ENCODE results near the gene CGREF1.
"Not testable (repeated sequence)": the region's sequence is repeated elsewhere in the genome, so short reads cannot be mapped to it uniquely, and the experiment has no call there.

The CGREF1 gene

DNA sequence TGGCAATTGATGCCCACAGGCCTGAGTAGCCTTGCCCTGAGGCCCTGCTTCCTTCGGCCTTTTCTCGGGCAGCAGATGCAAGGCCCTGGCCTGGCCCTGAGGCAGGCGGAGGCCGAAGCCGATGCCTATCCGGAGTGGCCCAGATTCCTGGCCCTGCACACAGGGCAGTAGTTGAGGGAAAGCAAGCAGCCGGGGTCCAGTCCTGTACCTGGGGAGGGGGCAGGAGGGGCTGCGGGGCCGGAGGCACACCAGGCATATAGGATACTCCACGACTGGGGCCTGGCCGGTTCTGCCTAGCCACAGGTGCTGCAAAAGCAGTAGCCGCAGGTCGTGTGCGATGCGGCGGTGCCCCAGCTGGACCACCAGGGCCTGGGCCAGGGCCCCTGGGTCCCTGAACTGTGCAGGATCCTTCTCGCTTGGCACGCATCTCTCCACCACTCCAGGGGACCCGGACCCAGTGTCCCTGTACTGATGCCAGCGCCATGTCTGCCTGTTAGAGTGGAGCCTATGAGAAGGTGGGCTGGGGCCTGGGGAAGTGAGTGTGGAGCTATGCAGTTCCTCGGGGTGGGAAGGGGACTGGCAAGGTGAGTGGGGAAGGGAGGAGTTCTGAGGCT, 18.5 kb upstream of the CGREF1 start:
- no peak for DNase-seq

DNA sequence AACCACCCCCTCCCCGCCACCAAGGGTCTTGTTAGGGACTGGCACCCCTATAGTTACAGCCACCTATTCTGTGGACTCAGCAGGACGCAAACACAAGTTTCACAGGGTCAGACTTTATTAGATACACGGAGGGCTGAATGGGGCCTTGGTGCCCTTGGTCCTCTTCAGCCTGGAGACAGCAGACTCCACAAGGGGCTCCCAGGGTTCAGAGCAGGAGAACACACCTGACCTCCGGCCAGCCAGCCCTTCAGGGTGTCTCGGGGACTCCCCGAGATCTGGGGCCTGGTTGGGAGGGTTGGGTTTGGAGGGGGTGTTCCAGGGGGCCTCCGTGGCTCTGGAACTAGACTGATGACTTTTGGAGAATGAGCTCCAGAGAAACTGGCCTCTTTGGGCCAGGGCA, 17.8 kb upstream of the CGREF1 start:
- DNase-seq = no peak

DNA sequence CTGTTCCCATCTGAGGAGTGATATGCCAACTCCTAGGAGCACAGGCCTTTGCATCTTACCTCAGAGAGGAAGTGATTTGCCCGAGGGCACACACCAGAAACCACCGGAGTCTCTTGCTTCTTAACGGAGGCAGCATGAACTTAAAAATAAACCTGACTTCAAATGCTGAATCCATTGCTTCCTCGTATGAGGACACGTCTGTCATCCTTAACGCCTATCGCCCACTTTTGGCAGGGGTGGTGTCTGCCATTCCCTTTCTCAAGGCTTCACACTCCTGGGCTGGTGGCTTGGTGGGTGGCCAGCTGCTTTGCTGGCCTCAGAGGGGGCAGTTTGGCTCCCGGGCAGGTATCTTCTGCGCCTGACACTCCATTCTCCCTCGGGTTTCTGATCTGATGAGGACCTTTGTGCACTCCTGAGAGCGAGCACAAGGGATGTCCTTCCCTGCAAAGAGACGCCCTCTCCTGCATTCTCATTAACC, 16.6 kb upstream of the CGREF1 start:
- no peak for DNase-seq

DNA sequence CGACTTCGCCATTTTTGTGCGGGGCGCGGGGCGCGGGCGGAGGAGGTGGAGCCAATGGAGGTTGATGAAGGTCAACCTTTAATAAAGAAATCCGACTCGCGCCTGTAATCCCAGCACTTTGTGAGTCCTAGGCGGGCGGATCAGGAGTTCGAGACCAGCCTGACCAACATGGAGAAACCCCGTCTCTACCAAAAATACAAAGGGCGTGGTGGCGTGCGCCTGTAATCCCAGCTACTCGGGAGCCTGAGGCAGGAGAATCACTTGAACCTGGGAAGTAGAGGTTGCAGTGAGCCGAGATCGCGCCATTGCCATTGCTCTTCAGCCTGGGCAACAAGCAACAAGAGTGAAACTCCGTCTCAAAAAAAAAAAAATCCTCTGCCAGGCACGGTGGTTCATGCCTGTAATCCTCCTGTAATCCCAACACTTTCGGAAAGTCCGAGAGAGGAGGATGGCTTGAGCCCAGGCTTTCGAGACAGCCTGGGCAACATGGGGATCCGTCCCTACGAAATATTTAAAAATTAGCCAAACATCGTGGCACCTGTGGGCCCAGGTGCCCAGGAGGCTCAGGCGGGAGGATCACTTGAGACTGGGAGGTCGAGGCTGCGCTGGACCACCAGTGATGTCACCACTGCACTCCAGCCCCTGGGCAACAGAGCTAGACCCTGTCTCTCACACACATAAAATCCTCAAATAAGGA, 16.0 kb upstream of the CGREF1 start:
- DNase-seq = no peak

DNA sequence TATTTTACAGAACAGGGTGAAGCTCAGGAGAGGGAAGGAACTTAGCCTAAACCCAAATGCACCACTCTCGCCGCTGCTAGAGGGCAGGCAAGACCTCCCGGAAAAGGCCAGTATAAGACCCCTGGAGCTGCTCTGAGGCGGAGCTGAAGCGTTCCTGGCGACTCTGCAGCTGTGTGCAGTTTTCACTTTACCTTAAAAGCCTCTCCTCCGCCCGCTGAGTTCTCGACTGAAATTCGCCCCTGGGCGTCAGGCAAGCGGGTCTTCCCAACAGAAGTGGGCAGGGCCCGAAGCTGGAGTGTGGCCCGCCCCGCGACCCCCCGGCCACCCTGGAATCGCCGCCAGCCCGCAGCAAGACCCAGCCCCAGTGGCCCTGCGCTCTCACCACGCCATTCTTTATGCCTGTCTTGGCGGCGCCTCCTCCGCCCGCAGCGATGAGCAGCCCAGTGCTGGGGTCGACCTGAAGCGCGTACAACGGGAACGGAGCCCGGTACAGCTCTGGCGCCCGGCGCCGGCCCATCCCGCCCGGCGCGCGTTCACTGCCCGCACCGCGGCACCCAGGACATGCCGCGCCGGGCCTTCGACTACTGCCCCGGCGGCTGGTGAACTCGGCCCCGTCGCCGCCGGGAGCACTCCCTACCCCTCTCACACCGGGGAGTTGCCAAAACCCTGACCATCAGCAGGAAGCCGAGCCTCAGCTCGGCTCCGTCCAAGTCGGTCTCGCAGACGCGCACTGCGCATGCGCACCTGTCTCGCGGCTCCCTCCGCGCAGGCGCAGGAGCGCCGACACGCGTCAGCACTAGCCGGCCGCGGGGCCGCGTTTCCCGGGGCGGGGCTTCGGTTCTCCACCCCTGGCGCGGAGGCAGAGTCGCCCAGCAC, 15.2 kb upstream of the CGREF1 start, which contains the start of gene PREB:
Gene PREB (minus strand): TSS at position 732 of the 876 bp plus-strand sequence. CDS start 215 bp downstream, at position 517.
- peak; percentile 99 for DNase-seq

DNA sequence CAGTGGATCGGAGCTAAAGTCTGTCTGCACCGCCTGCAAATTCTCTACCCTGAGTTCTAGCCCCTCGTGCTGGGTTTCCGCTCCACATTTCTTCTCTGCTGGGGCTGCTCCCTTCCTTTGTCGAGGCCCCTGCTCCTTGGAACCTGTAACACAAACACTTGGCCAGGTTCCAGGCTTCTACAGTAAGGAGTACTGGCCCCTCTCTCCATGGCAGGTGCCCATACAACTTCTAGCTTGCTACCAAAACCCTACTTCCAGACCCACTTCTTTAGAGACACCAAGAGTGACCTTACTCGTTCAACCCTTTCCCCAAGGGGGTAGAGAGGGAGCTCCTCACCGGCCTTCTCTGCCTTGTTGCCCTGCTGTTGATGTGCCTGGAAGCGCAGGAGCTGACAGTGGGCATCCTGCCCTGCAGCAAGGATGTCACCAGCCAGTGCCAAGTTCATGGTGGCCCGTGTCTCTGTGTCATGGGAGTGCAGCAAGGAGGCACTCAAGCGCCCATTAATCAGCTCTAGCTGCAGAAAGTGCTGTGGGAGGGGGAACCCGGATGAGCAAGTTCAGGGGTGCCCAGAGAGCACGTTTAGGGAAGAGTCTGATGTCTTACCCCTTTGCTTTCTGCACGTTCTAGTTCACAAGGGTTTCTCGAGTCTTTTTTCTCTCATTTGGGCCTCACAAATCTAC, 14.4 kb upstream of the CGREF1 start:
- DNase-seq = peak; percentile 49

DNA sequence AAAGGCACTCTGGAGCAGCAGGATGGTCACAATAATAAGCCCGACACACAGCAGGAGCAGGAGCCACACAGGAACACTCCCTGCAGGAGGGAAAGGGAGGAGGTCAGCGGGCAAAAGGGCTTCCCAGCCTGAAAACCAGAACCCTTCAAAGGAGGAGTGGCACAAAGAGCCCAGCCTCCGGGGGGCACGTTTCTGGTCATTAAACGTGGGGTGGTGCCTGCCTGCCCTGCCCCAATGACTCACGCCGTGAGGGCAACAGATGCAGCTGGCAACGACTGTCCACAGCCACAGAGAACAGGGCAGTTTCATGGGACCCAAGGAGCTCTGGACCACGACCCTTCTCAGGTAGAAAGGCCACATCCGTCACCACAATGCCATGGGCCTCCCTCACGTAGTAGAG, 12.5 kb upstream of the CGREF1 start:
- no peak for DNase-seq

DNA sequence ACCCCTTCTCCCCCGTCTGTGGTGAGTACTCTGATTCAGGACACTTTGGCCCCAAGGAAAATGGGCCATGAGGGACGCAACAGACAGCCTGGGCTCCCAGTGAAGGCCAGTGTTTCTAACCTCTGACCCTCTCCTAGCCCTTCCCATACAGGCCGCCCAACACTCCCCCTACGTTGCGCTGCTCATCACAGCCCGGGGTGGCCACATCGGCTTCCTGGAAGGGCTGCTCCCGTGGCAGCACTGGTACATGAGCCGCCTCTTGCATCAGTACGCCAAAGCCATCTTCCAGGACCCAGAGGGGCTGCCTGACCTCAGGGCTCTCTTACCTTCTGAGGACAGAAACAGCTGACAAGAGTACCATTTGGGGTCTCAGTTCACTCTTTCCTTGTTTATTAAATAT, 11.5 kb upstream of the CGREF1 start:
- no peak for DNase-seq

DNA sequence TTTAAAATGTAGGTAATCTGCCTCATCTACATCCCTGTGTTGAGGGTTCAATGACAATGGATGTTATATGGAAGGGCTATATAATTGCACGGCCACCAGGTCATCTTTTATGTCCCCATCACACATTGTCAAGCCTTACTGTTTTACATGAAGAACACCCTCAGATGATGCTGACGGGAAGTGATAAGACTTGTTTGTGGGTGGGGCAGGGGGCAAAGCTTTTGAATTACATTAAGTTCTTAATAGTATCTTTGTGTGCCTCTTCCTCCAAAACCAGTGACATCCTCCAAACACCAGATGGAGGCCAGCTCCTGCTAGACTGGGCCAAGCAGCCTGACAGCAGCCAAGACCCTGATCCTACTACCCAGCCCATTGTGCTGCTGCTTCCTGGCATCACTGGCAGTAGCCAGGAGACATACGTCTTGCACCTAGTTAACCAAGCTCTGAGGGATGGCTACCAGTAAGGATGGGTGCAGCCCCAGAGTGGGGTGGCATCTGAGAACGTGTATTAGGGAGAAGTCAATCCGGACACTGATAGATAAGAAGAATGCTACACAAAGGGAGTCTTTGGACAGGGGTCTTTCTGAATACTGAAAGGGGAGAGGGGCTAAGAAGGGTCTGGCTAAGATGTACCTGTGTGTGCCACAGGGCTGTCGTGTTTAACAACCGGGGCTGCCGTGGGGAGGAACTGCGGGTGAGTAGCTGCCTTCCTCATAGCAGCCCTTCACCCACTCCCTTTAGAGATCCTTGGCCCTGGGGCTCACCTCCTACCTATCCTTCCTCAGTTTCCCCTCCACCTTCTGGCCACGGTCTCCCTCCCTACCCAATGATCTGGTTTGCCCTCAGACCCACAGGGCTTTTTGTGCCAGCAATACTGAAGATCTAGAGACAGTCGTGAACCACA, 10.0 kb upstream of the CGREF1 start:
- DNase-seq = no peak

DNA sequence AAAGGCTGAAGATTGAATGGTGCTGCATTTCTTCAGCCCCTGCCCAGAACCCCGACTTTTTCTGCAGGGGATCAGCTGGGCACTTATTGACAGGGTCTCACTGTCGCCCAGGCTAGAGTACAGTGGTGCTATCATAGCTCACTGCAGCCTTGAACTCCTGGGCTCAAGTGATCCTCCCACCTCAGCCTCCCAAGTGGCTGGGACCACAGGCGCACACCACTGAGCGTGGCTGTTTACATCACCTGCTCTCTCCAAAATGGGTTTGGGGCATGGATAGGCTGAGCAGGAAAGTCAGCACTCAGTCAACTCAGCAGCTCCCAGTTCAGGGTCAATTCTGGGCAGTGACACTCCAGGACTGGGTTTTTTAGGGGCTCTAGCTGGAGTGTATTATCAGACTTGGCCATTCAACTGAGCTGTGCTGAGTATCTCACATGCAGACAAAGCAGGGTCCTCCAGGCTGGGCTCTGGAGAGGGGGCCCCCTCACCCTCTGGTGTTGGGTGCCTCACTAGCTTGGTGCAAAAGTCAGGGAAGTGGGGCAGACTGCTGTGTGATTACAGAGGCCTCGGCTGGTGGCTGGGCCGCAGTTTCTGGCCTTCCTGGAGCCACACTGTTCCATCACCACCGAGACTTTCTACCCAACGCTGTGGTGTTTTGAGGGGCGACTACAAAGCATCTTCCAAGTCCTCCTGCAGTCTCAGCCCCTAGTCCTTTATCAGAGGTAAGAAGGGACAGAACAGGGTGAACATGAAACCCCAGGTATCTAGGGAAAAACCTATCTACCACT, 9.1 kb upstream of the CGREF1 start:
- DNase-seq = no peak

DNA sequence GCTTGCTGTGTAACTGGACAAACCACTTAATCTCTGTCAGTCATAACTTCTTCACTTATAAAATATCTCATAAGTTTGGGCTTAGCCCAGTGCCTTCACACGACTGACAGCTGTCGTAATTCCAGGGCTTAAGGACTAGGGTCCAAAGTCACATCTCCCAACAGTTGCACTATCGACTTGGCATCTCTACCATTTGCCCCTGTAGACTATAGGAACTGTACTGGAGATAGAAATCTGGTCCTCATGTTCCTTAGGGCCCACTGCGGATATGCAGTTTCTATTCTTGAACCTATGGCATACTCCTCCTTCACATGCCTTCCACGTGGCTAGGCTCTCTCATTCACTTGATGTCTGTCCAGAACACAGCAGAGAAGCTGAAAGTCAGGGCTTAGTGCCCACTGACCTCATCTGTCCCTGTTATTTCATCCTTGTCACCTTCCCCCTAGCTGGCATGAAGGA, 7.4 kb upstream of the CGREF1 start:
- no peak for DNase-seq

DNA sequence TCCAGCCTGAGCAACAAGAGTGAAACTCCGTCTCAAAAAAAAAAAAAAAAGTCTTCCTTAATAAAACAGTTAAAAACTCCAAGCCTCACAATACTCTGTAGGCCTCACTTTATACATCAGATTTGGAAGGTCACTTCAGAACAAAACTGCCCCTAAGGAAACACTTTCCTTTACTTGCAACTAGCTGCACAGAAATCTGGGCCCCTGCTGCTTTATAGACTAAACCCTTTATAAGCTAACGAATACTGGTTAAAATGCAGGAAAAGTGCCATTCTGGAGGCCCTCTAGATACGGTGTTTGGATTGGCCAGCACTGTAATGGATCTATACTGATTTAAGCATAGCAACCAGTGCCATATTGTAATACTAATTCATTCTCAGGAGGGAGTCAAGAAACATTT, 6.2 kb upstream of the CGREF1 start:
- no peak for DNase-seq

DNA sequence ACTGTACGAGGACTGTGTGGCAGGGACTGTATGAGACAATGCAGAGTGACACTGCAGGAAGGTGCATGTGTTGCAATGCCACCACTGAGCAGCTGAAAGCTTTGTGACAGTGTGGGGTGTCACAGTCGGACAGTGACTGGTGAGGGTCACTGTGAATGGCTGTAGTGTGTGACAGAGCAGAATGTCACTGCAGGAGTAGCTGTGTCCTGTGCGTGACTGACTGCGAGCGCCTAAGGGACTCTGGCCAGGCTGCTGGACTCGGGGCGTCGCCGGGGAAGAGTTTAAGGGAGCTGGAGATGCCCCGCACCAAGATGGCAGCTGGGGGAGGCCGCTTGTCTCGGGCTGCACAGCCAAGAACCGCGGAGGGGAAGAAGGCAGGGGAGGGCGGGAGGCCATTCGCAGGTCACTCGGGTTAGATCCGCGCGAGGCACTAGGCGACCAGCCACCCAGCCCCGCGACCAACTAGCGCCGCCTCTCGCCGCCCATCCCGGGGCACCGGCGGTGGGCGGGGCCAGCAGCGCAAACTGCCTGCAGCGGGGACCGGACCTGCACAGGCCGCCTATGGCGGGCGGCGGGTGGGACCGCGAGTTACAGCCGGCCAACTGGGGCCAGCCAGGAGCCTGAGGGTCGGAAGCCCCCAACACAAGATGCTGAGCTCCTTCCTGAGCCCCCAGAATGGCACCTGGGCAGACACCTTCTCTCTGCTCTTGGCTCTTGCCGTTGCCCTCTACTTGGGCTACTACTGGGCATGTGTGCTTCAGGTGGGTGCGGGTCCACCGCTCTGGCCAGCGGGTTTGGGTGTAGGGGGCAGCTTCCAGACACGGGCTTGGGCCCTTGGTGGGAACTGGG, 4.6 kb upstream of the CGREF1 start, which contains the start of gene ABHD1:
Gene ABHD1 (plus strand): TSS at position 514 of the 849 bp plus-strand sequence. CDS start 134 bp downstream, at position 648.
- DNase-seq = peak; percentile 75

DNA sequence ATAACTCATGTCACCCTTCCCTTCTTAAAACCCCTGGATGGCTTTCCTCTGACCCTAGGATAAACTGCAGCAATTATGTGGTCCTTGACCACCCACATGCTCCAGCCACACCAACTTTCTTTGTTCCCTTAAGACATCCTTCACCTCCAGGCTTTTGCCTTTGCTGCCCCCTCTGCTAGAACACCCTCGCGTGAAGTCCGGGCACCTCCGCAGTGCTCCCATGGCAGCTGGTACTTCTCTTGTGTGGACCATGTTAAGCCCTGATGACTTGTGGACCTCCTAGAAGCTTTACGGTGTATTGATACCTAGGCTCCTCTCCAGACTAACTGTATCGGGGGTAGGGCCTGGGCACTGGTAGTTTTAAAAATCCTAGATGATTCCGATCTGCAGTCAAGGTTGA, 3.9 kb upstream of the CGREF1 start:
- DNase-seq = no peak

DNA sequence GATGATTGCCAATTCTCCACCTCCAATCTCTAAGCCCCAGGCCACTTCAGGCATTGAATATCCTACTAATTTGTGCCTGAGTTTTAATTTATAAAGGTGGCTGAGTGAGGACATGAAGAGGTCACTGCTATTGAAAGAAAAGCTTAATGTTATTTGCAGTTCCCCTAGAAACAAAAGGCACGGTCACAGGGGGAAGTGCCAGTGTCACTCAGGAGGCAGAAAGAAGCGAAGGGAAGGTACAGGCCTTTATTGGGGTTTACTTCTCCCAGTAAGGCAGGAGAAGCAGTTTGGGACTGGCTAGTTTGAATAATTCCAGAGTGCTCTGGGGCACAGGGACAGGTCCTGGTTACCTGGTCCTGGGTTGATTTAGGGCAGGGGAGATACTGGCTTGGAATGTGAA, 3.0 kb upstream of the CGREF1 start:
- DNase-seq = no peak

DNA sequence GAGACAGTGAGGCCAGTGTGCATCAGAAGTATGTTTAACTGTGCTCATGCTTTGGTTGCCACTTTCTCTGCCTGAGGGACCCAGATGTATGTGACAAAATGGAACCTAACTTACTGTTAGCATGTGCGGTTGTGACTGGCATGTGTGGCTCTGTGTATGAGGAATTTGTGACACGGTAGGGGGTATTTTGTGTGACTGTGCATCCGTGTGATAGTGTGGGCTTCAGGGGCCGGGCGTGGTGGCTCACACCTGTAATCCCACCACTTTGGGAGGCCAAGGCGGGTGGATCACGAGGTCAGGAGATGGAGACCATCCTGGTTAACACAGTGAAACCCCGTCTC, 372 bp upstream of the CGREF1 start:
- DNase-seq = not testable (repeated sequence)

DNA sequence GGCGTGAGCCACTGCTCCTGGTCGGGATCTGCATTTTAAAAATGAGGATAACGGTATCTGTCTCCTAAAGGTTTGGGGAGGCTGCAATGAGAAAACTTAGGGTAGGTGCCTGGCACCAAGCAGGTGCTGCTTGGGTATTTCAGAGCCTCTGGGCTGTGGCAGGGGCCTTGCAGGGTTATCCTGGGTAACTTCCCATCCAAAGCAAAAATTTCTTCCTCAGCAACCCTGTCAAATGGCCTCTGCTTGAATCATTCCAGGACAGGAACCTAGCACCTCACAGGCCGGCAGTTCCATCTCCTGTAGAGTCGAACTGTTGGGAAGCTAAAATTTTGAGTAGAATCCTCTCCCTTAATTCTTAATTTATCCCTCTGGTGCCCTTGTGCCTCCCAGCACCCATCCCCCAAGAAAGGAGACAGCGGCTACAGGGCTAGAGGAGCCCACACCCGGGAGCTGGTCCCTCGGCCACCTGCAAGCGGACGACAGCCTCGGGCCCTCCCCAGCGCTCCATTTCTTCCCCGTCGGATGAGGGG, 868 bp downstream of the CGREF1 start:
- no peak for DNase-seq

DNA sequence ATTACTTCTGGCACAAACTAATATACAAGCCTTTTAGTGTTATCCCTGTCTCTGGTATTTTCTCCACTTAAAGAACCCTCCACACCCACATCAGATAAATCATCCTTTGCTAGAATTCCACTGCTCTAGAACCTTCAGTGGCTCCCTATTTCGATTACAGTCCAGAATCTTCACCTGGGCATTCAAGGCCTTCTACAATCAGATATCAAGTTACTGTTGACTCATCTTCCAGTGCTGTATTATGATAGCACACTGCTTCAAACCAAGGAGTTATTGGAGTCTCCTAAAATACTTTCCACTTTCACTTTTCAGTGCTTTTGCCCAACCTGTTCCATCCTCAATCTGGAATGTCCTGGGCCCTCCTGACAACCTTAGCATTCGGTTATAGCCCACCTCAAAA, 3.4 kb downstream of the CGREF1 start:
- DNase-seq = no peak

DNA sequence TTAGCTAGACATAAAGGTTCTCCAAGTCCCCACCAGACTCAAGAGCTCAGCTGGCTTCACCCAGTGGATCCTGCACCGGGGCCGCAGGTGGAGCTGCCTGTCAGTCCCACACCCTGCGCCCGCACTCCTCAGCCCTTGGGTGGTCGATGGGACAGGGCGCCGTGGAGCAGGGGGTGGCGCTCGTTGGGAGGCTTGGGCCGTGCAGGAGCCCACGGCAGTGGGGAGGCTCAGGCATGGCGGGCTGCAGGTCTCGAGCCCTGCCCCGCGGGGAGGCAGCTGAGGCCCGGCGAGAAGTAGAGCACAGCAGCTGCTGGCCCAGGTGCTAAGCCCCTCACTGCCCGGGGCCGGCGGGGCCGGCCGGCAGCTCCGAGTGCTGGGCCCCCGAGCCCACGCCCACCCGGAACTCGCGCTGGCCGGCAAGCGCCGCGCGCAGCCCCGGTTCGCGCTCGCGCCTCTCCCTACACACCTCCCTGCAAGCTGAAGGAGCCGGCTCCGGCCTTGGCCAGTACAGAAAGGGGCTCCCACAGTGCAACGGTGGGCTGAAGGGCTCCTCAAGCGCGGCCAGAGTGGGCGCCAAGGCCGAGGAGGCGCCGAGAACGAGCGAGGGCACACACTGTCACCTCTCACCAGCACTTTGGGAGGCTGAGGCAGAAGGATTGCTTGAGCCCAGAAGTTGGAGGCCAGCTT, 7.4 kb downstream of the CGREF1 start:
- not testable (repeated sequence) for DNase-seq

Measured in stimulated activated CD8-positive, alpha-beta memory T cell treated with anti-CD3 and anti-CD28 coated beads, Interleukin-4, amount 100 ng/mL, for 48 hours (primary cell).